Trophoblast cell (in vitro differentiated cells and primary cell): ENCODE data around the gene LPGAT1.

ENCODE experiments used
- DNase-seq, 2 donors: peaks; one replicate each; pipeline ENCODE4 v3.0.0-alpha.2; 2016
- H2AFZ ChIP-seq: 2 replicates; pipeline ENCODE4 v1.6.1; 2013; ENCODE audit warnings: low read length, moderate library complexity, mild to moderate bottlenecking; ENCODE audit not compliant: insufficient read depth, poor library complexity
- H2AK5ac ChIP-seq: 2 replicates; pipeline ENCODE4 v1.6.1; 2013; ENCODE audit warnings: mild to moderate bottlenecking, low read length
- H2BK120ac ChIP-seq: 2 replicates; pipeline ENCODE4 v1.6.1; 2013; ENCODE audit warnings: low read length, mild to moderate bottlenecking, moderate library complexity; ENCODE audit not compliant: insufficient read depth, poor library complexity
- H2BK12ac ChIP-seq: 2 replicates; pipeline ENCODE4 v1.6.1; 2013; ENCODE audit warnings: mild to moderate bottlenecking, low read length, moderate library complexity
- H2BK5ac ChIP-seq: 2 replicates; pipeline ENCODE4 v1.6.1; 2013; ENCODE audit warnings: low read length, low read depth, moderate library complexity, mild to moderate bottlenecking; ENCODE audit not compliant: poor library complexity
- H3K14ac ChIP-seq: 2 replicates; pipeline ENCODE4 v1.6.1; 2013; ENCODE audit warnings: mild to moderate bottlenecking, low read length
- H3K18ac ChIP-seq: 2 replicates; pipeline ENCODE4 v1.6.1; 2013; ENCODE audit warnings: mild to moderate bottlenecking, low read length
- H3K23ac ChIP-seq: 2 replicates; pipeline ENCODE4 v1.6.1; 2013; ENCODE audit warnings: low read length
- H3K27ac ChIP-seq: 2 replicates; pipeline ENCODE4 v1.5.1; 2013; ENCODE audit warnings: low read depth, mild to moderate bottlenecking, inconsistent platforms, low read length, moderate library complexity
- H3K27me3 ChIP-seq: 2 replicates; pipeline ENCODE4 v1.6.1; 2013; ENCODE audit warnings: inconsistent platforms, mild to moderate bottlenecking, low read length, moderate library complexity; ENCODE audit not compliant: insufficient read depth
- H3K36me3 ChIP-seq, 2 experiments: 1 replicate in 1 of 2; 2 replicates in 1 of 2; pipeline ENCODE4 v1.6.1; 2013; ENCODE audit warnings: low read length in 2 of 2, mild to moderate bottlenecking in 2 of 2, moderate library complexity in 1 of 2; ENCODE audit not compliant: insufficient read depth in 2 of 2, control insufficient read depth in 1 of 2
- H3K4ac ChIP-seq: 2 replicates; pipeline ENCODE4 v1.6.1; 2013; ENCODE audit warnings: low read depth, mild to moderate bottlenecking, low read length, moderate library complexity
- H3K4me1 ChIP-seq, 2 experiments: 1 replicate in 1 of 2; 2 replicates in 1 of 2; pipeline ENCODE4 v1.6.1; 2013; ENCODE audit warnings: low read length in 2 of 2, mild to moderate bottlenecking in 2 of 2, moderate library complexity in 1 of 2; ENCODE audit not compliant: insufficient read depth in 2 of 2, control insufficient read depth in 1 of 2
- H3K4me2 ChIP-seq: 2 replicates; pipeline ENCODE4 v1.6.1; 2013; ENCODE audit warnings: inconsistent platforms, mild to moderate bottlenecking, low read length, moderate library complexity
- H3K4me3 ChIP-seq: 2 replicates; pipeline ENCODE4 v1.5.1; 2013; ENCODE audit warnings: mild to moderate bottlenecking, low read depth, low read length, inconsistent platforms
- H3K79me1 ChIP-seq: one replicate; pipeline ENCODE4 v1.6.1; 2013; ENCODE audit warnings: low read length
- H3K79me2 ChIP-seq: 2 replicates; pipeline ENCODE4 v1.6.1; 2013; ENCODE audit warnings: low read length, mild to moderate bottlenecking; ENCODE audit not compliant: control insufficient read depth, insufficient read depth, poor library complexity
- H3K9ac ChIP-seq: 2 replicates; pipeline ENCODE4 v1.6.1; 2013; ENCODE audit warnings: mild to moderate bottlenecking, low read length
- H3K9me3 ChIP-seq: 2 replicates; pipeline ENCODE4 v1.6.1; 2013; ENCODE audit warnings: low read depth, mild to moderate bottlenecking, control low read depth, inconsistent platforms, low read length; ENCODE audit not compliant: insufficient read depth
- H4K12ac ChIP-seq: 2 replicates; pipeline ENCODE4 v1.6.1; 2013; ENCODE audit warnings: low read depth, mild to moderate bottlenecking, low read length, moderate library complexity
- H4K8ac ChIP-seq: 2 replicates; pipeline ENCODE4 v1.6.1; 2013; ENCODE audit warnings: low read depth, mild to moderate bottlenecking, low read length, moderate library complexity
- H4K91ac ChIP-seq: one replicate; pipeline ENCODE4 v1.6.1; 2013; ENCODE audit warnings: low read depth, mild to moderate bottlenecking, low read length, moderate library complexity
- WGBS: extraction: QIAGEN DNeasy Blood & Tissue Kit; methylation state at CpG from one replicate; pipeline ENCODE4 v1.1.7; 2013; ENCODE audit warnings: missing lambda C conversion rate; ENCODE audit not compliant: insufficient read length, insufficient coverage; ENCODE audit errors: extremely low coverage; 5-methylcytosine and 5-hydroxymethylcytosine counted together

LPGAT1 gene

GRCh38 chr1:211814313-211814712 is 16.2 kb downstream of the LPGAT1 start:
- Histone ChIP-seq H3K14ac (no peak overlapping the region), H2AK5ac (no peak overlapping the region), H3K4me3 (no peak overlapping the region), H2AFZ (no peak overlapping the region), H2BK12ac (no peak overlapping the region), H3K9me3 (no peaks in the 10 kb centered on the region), H3K27me3 (no peaks in the 10 kb centered on the region), H2BK5ac (no peak overlapping the region), H2BK120ac (no peak overlapping the region), H3K79me2 (no peaks in the 10 kb centered on the region), H3K18ac (no peak overlapping the region), H3K27ac (no peak overlapping the region), H3K36me3 (peaks cover 0 to 2% of the 10 kb centered on the region in 2 experiments), H3K23ac (no peak overlapping the region), H4K91ac (no peak overlapping the region), H3K4me1 (no peaks in the 10 kb centered on the region), H3K4me2 (no peak overlapping the region), H4K8ac (no peak overlapping the region), H3K9ac (no peak overlapping the region), H4K12ac (no peak overlapping the region), H3K79me1 (no peaks in the 10 kb centered on the region), H3K4ac (no peak overlapping the region)
- no peak for DNase-seq
- no CpG with 5 or more reads among the region's 1 CpG for WGBS

DNA sequence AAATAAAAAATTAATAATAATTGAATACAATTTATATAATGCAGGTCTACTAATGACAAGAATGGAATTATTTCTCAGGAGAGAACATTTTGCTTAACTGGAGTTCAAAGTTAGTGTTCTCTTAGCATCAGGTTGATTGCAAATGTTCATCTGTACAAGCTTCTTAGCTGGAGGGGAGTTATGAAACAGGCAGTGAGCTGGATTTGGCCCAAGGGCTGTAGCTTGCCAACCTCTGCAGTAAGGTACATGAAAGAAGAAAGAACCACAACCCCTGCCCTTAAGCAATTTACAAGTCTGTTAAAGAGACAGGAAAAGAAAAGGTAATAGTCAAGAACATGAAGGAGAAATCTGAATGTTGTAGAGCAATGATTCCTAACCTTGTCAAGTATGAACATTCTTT is 17.0 kb downstream of the LPGAT1 start:
- Histone ChIP-seq H3K4me1 (no peaks in the 10 kb centered on the region), H3K18ac (no peak overlapping the region), H3K9ac (no peak overlapping the region), H2AK5ac (no peak overlapping the region), H3K79me1 (no peaks in the 10 kb centered on the region), H4K91ac (no peak overlapping the region), H3K23ac (no peak overlapping the region), H3K4ac (no peak overlapping the region), H3K9me3 (no peaks in the 10 kb centered on the region), H3K79me2 (no peaks in the 10 kb centered on the region), H4K12ac (no peak overlapping the region), H2AFZ (no peak overlapping the region), H3K27ac (no peak overlapping the region), H2BK12ac (no peak overlapping the region), H3K14ac (no peak overlapping the region), H2BK5ac (no peak overlapping the region), H3K4me2 (no peak overlapping the region), H3K36me3 (peaks cover 0 to 2% of the 10 kb centered on the region in 2 experiments), H3K27me3 (no peaks in the 10 kb centered on the region), H4K8ac (no peak overlapping the region), H2BK120ac (no peak overlapping the region), H3K4me3 (no peak overlapping the region)
- DNase-seq: peak; percentile 65 to 69

DNA sequence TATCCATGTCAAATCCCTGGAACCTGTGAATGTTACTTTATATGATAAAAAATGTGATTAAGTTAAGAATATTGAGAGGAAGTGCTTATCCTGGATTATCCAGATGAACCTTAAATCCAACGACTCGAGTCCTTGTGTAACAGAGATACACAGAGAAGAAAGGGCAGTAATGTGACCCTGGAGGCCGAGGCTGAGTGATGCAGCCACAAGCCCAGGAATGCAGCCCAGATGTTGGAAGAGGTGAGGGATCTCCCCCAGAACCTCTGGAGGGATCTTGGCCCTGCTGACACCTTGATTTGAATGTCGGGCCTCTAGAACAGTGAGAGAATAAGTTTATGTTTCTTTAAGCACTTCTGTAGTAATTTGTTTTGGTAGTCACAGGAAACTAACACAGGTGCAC is 18.0 kb downstream of the LPGAT1 start:
- Histone ChIP-seq H3K18ac (no peak overlapping the region), H3K4me2 (no peak overlapping the region)
- WGBS: no CpG with 5 or more reads among the region's 4 CpGs

DNA sequence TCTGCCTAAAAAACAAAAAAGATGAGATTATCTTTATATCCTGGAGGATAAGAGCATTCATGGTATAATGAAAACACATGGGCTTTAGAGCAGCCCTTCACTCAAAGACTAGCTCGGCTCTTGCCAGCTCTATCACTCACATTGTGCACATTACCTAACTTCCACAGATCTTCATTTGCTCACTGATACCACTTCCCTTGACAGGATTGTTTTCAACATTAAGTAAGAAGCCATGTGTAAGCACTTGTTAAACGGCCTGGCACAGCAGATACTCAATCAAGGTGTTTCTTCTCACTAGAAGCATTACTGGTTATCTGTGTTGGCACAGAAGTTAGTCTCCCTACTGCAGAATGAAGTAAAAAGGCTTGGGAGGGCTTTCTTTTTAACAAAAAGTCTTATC is 18.7 kb downstream of the LPGAT1 start:
- WGBS: no CpG with 5 or more reads among the region's 2 CpGs
- Histone ChIP-seq H3K18ac (no peak overlapping the region), H2AK5ac (no peak overlapping the region), H3K4me3 (no peak overlapping the region), H4K91ac (no peak overlapping the region), H2BK120ac (no peak overlapping the region), H3K9ac (no peak overlapping the region), H3K9me3 (no peaks in the 10 kb centered on the region), H3K23ac (no peak overlapping the region), H3K4me1 (no peaks in the 10 kb centered on the region), H2BK12ac (no peak overlapping the region), H3K14ac (no peak overlapping the region), H4K8ac (no peak overlapping the region), H4K12ac (no peak overlapping the region), H2AFZ (no peak overlapping the region), H3K36me3 (peaks cover 0 to 2% of the 10 kb centered on the region in 2 experiments), H3K79me2 (no peaks in the 10 kb centered on the region), H2BK5ac (no peak overlapping the region), H3K4me2 (no peak overlapping the region), H3K27ac (no peak overlapping the region), H3K4ac (no peak overlapping the region), H3K27me3 (no peaks in the 10 kb centered on the region), H3K79me1 (no peaks in the 10 kb centered on the region)
- no peak for DNase-seq

More for the DNA sequence above, 18.0 kb downstream of the LPGAT1 start:
- no peaks in the 10 kb centered on the region for H3K9me3 ChIP-seq
- H4K12ac ChIP-seq: no peak overlapping the region
- no peaks in the 10 kb centered on the region for H3K4me1 ChIP-seq
- H3K4ac ChIP-seq: no peak overlapping the region
- no peaks in the 10 kb centered on the region for H3K27me3 ChIP-seq
- H3K23ac ChIP-seq: no peak overlapping the region
- H3K27ac ChIP-seq: no peak overlapping the region
- no peak overlapping the region for H3K9ac ChIP-seq
- no peak overlapping the region for H2BK120ac ChIP-seq
- H2BK12ac ChIP-seq: no peak overlapping the region
- peaks cover 0 to 2% of the 10 kb centered on the region in 2 experiments for H3K36me3 ChIP-seq
- no peak overlapping the region for H4K91ac ChIP-seq
- H3K79me2 ChIP-seq: no peaks in the 10 kb centered on the region
- no peak overlapping the region for H4K8ac ChIP-seq
- DNase-seq: no peak
- H2AK5ac ChIP-seq: no peak overlapping the region
- no peak overlapping the region for H3K4me3 ChIP-seq
- no peak overlapping the region for H2BK5ac ChIP-seq
- no peak overlapping the region for H2AFZ ChIP-seq
- no peaks in the 10 kb centered on the region for H3K79me1 ChIP-seq
- H3K14ac ChIP-seq: no peak overlapping the region
